NCI-H748 (cell line): ENCODE data around the gene LSAMP.

Source experiments
- DNase-seq: peaks from one replicate; lab custom pipeline; 2025; ENCODE audit not compliant: unreplicated experiment; lab: John Stamatoyannopoulos, UW

LSAMP gene

GRCh38 chr3:115916866-115917265 lies 528.4 kb downstream of the LSAMP start:
- DNase-seq: no peak

- no peak for DNase-seq
Observed at GRCh38 chr3:115915061-115915460, 530.2 kb downstream of the LSAMP start.

GRCh38 chr3:115913069-115913686 lies 532.1 kb downstream of the LSAMP start:
- DNase-seq: peak; percentile 3

- no peak for DNase-seq
Observed at GRCh38 chr3:115912372-115912771, 532.9 kb downstream of the LSAMP start.

GRCh38 chr3:115905871-115906270 lies 539.4 kb downstream of the LSAMP start:
- DNase-seq: no peak

- no peak for DNase-seq
Observed at GRCh38 chr3:115903843-115904242, 541.4 kb downstream of the LSAMP start.

GRCh38 chr3:115901008-115901407 lies 544.3 kb downstream of the LSAMP start:
- DNase-seq: no peak

GRCh38 chr3:115899535-115899934 lies 545.8 kb downstream of the LSAMP start:
- DNase-seq: no peak

- DNase-seq: no peak
Observed at GRCh38 chr3:115898656-115899410, 546.5 kb downstream of the LSAMP start.

- DNase-seq: no peak
Observed at GRCh38 chr3:115891006-115891636, 554.2 kb downstream of the LSAMP start.

GRCh38 chr3:115890579-115890978 lies 554.7 kb downstream of the LSAMP start:
- DNase-seq: no peak

- no peak for DNase-seq
Observed at GRCh38 chr3:115885621-115886020, 559.7 kb downstream of the LSAMP start.

GRCh38 chr3:115877615-115877899 lies 567.7 kb downstream of the LSAMP start:
- no peak for DNase-seq

- DNase-seq: no peak
Observed at GRCh38 chr3:115876876-115877614, 568.2 kb downstream of the LSAMP start.

GRCh38 chr3:115875460-115875859 lies 569.8 kb downstream of the LSAMP start:
- DNase-seq: no peak

GRCh38 chr3:115871735-115872134 lies 573.6 kb downstream of the LSAMP start:
- DNase-seq: no peak

- no peak for DNase-seq
Observed at GRCh38 chr3:115864911-115865310, 580.4 kb downstream of the LSAMP start.

- DNase-seq: no peak
Observed at GRCh38 chr3:115862849-115863248, 582.4 kb downstream of the LSAMP start.

GRCh38 chr3:115862099-115862498 lies 583.2 kb downstream of the LSAMP start:
- no peak for DNase-seq

GRCh38 chr3:115861166-115861733 lies 584.0 kb downstream of the LSAMP start:
- DNase-seq: no peak

- no peak for DNase-seq
Observed at GRCh38 chr3:115860766-115861165, 584.5 kb downstream of the LSAMP start.
